HG03432 (cell line): ENCODE results near the gene VTN.
"Not testable (repeated sequence)": the region's sequence is repeated elsewhere in the genome, so short reads cannot be mapped to it uniquely, and the experiment has no call there.

Experiments used
- ATAC-seq: cut with Tn5 transposase; IDR thresholded peaks from one replicate; pipeline ENCODE4 v1.9.1; 2021; ENCODE audit warnings: mild to moderate bottlenecking, moderate library complexity; ENCODE audit not compliant: unreplicated experiment

The VTN gene

GRCh38 chr17:28344011-28344410 is 26.1 kb downstream of the VTN start:
- ATAC-seq = no peak

DNA sequence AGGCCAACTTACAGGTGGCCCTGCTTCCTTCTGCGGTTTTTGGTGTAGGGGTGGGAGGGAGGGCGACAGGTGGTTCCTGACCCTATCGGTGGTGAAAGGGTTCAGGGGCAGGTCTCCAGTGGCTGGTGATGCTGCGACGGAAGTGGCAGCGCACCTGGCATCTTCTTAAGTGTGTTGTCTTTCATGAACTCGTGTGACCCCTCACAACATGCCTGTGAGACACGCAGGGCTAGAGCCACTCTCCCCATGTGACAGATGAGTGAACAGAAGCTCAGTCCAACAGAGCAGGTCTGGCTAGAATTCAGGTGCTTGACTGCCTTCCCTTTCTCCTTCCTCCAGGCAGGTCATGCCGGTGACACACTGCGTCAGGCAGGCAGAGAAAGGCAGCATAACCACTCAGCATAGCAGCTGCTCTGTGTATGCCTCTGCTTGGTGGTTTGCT is 26.6 kb downstream of the VTN start:
- ATAC-seq = no peak

- no peak for ATAC-seq
Measured at GRCh38 chr17:28342313-28342712, 27.8 kb downstream of the VTN start.

GRCh38 chr17:28341516-28341915 is 28.6 kb downstream of the VTN start:
- ATAC-seq = no peak

DNA sequence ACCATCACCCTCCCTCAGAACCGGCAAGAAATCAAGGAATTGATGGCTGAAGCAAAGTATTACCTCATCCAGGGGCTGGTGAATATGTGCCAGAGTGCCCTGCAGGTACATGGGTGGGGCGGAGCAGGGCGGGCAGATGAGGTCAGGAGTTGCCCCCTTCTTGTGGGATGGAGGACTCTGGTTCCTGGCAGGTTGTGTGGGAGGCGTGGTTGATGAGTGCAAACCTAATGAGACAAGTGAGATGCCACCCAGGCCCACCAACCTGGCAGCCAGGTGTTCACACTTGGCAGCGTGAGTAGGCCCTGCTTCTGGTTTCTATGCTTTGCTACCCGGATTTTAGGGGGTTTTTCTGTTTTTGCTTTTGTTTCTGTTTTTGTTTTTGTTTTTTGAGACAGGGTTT is 29.7 kb downstream of the VTN start:
- ATAC-seq = no peak

DNA sequence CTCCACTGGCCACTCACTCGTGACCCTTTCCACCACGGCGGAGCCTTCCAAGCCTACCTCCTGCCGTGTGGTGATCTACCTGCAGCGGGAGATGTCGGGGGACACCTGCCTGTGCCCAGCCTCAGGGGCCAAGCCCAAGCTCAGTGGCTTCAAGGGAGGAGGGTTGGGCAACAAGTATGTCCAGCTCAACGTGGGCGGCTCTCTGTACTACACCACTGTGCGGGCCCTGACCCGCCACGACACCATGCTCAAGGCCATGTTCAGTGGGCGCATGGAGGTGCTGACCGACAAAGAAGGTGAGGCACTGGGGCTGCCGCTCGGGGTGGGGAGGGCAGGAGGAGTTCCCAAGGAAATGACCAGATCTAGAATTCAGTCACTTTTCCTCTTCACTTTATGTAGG is 30.7 kb downstream of the VTN start:
- ATAC-seq = no peak

DNA sequence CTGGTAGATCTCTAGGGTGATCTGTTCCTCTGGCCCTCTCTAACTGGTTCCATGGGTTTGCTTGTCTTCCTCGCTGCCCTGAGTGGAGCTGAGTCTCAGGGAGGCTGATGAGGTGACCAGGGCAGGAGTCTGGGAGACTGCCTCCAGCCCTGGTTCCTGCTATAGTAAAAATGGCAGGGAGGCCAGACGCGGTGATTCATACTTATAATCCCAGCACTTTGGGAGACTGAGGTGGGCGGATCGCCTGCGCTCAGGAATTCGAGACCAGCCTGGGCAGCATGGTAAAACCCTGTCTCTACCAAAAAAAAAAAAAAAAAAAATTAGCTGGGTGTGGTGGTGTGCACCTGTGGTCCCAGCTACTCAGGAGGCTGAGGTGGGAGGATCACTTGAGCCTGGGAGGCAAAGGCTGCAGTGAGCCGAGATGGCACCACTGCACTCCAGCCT is 31.3 kb downstream of the VTN start:
- ATAC-seq = not testable (repeated sequence)

DNA sequence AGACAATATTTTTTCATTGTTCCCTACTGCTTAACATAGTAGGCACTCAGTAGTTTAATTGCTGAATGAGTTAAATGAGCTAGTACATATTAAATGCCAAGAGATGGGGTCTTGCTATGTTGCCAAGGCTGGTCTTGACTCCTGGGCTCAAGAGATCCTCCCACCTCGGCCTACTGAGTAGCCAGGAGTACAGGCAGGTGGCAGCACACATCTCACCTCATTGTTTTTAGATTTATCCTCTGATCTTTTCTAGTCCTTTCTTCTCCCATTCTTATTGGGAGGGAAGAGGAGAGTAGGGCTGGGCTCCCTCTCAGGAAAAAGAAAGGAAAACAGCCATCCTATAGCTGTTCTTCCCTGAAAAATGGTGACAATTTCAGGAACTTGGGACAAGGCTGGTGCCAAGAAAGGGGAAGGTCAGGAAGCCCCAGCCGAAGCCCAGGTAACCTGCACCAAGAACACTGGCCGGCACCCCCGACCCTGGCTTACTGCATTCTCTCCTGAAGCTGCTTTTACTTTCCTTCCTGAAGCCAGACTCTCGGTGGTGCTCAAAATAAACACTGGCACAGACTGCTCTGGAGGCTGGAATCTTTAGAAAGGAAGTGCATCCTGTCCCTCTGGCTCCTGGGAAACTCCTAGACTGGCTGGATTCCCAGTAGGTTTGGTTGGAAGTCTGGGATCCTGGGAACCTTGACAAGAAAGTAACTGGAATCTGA is 31.9 kb downstream of the VTN start:
- no peak for ATAC-seq

DNA sequence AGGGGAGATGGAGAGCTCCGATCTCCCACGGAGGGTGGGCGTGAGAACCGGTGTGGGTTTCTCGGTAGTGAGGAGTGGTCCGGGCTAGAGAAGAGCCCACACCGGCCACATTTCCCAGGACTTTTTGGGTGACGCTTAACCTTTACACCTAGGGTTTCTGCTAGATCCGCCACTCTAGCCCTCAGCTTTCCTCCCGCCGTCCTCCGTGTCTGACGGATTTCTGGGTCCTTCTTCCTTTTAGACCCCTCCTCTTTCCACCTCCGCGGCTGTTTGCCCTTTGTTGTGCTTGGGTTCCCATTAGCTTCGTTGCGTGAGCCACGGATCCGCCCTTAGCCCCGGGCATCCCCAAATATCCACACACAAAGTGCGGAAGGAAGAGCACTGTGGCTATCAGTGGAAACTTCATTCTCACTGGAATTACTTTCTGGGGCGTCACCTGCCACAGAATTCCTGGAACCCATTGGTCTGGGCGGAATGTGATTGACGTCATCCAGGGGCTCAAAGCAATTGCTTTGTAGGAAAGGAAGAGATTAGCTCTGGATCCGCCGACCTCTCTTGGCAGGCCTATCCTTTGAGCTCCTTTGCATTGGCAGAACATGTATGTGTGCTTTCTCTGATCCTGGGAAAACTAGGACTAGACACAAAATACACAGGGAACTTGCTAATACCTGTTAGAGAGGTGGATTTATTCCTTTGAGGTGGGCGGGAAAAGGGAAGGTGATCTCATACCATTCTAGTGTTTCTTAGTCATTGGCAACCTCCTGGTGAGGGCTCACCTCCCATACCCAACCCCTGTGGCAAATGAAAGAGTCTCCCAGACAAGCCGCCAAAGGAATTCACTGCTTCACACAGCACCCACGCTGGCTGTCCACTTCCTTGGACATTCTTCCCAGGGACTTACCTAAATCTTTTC is 33.9 kb downstream of the VTN start:
- ATAC-seq = no peak

DNA sequence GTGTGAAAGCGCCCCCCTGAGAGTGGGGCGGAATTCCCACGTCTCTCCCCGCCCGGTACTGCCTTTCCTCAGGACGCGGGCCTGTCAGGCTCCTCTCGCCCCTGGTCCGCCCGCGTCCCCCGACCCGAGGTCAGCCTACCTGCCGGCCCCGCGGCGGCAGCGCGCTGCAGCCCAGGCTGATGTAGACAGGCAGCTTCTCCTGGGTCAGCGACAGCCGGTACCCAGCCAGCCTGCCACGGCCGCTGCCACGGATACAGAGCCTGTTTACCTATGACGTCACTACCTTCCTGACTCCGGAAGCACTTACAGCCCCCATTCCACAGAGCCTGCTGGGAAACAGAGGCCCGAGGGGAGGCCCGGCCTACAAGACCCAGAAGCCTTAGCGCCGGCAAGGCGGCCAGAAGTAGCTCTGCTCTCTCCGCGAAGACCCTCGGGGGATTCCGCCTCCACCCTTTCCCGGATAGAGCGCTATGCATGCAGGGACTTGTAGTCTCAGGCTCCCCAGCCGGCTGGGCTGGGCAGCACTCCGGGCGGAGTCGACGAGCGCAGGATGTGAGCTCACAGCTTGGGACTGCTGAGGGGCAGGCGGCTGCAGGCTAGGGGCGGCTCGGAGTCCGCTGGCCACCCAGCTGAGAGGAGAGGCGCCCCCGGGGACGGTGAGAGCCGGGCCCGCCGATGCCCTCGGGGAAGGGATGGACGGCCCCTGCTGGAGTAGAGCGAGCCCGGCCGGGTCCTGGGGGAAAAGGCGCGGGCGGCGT is 34.7 kb downstream of the VTN start, which contains the start of the genes IFT20 and TNFAIP1:
Gene IFT20 (minus strand): TSS at position 272 of the 758 bp plus-strand sequence. CDS start 3,487 bp downstream, outside the sequence.
Gene TNFAIP1 (plus strand): TSS at position 561 of the 758 bp plus-strand sequence. CDS start 3,761 bp downstream, outside the sequence.
- peak; percentile 94 for ATAC-seq

GRCh38 chr17:28334666-28335200 is 35.4 kb downstream of the VTN start:
- ATAC-seq = no peak

- no peak for ATAC-seq
Measured at GRCh38 chr17:28334171-28334570, 35.9 kb downstream of the VTN start.

- no peak for ATAC-seq
Measured at GRCh38 chr17:28333083-28333746, 36.9 kb downstream of the VTN start.

DNA sequence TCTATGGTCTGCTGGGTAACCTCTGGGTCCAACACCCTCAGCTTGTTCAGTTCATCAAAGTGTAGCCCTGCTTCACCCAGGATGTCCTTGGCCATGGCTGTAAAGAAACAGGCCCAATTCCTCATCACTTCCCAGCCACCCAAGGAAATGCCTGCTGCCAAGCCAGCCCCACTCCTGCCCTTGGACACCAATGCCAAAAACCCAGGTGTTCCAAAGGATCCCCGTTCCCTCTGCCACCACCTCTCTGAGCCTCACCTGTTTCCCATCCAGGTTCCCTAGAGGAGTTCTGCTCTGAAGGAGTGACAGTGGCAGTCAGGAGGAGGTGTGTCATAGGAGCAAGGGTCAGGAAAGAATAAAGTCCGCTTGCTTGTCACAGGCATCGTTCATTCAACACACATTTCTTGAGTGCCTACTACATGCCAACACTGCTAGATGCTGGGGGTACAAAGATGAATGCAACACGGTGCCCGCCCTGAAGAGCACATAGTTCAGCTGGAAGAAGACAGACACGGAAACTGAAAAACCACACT is 38.2 kb downstream of the VTN start:
- ATAC-seq = no peak

- no peak for ATAC-seq
Measured at GRCh38 chr17:28330671-28331070, 39.4 kb downstream of the VTN start.

- no peak for ATAC-seq
Measured at GRCh38 chr17:28328325-28328724, 41.8 kb downstream of the VTN start.

DNA sequence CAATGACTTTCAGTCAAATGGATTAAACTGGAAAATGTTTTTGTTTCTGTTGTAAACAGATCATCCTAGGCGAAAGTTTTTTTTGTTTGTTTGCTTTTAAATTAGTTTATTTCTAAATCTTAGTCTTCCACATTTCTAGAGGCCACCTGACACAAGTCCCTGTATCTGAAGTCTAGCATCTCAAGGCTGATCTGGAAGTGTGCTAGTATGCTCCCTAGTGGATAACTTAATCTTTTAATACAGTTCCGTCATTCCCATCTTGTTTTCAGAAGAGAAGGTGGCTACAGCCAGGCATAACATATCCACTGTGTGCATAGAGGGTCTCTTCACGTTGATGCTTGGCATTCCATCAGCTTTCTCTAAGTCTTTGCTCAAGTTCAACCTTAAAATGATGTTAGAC is 42.4 kb downstream of the VTN start:
- no peak for ATAC-seq

DNA sequence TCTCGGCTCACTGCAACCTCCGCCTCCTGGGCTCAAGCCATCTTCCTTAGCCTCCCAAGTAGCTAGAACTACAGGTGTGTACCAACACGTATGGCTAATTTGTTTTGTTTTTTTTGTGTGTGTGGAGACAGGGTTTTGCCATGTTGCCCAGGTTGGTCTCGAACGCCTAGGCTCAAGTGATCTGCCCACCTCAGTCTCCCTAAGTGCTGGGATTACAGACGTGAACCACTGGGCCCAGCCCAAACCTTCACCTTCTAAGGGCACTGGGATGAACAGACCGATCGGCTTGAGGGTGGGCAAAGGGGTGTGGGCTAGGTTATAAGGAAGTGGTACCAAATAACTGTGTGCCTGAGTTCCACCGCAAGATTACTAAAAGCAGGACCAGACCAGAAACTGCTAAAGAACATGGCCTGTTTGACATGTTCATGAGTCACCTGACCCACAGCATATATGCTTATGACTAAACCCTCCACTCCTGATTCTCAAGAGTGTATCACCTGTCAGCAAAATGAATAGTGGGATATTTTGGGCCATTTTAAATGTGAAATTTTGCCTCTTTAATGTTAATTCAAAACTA is 43.0 kb downstream of the VTN start:
- ATAC-seq = no peak

GRCh38 chr17:28326114-28326513 is 44.0 kb downstream of the VTN start:
- ATAC-seq = no peak

DNA sequence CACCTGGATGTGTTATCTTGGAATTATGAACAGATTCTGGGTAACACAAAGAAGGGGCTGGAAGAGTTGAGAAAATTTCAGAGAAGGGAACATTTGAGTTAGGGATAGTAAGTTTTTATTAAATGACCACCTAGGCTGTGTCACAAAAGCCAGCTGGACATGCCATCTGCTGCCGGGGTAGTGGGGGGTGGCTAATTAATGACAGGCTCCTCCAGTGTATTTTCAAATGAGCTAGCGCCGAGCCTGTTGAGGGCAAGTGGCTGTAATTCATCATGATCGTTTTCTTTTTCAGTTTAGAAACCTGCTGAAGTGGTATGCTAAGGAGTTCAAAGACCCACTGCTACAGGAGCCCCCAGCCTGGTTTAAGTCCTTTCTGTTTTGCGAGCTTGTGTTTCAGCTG is 44.9 kb downstream of the VTN start:
- ATAC-seq = no peak
